Activated CD4-positive, alpha-beta T cell treated with anti-CD3 and anti-CD28 coated beads for 24 hours (primary cell): ENCODE results near the gene C1QTNF2.
"Not testable (repeated sequence)": the region's sequence is repeated elsewhere in the genome, so short reads cannot be mapped to it uniquely, and the experiment has no call there.

Experiments
- DNase-seq, 2 donors: peaks; one replicate each; pipeline ENCODE4 v3.0.0-alpha.2; 2020; ENCODE audit warnings: low read depth in 2 of 2

Gene C1QTNF2

DNA sequence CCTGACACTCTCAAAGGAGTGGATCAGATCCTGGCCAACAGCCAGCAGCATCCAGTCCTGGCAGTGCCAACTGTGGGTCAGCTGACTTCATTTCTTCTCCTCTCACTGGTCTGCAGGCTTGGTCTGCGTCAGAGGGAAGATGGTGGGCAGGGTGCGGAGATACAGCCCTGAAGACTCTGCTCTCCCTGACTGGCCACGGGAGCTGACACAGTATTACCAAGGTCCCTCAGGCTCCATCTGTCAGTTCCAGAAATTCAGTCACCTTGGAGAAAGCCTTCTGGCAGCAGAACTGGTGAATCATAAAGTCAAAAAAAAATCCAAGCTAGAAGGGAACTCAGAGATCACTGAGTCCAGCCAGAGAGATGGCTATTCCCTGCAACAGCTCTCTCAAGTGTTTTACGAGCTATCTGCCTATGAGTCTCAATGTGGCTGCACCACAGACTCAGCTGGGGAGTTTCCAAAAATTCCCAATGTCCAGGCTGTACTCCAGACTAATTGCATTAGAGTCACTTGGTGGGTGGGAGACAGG is 27.9 kb downstream of the C1QTNF2 start:
- DNase-seq = no peak

DNA sequence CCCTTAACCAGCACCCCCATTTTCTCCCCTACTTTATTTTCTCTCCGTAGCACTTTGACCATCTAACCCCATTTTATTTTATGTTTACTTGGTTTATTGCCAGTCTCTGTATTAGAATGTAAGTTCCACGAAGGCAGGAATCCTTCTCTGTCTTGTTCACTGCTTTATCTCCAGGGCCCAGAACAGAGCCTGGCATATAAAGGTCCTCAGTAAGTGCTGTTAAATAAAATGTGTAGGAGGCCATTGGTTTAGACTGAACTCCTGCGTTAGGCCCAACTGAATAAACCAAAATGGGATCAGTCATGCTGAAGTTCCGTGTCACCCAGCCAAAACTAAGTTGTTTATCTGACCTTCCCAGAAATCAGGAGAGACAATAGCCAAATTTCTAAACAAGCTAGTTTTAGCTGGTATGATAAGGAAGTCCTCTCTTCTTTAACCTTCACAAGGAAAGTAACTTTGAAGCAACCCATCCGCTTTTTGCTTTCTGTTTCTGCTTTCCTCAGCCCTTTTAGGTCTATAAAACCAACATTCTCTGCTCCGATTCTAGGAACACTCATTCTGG is 29.0 kb downstream of the C1QTNF2 start:
- no peak for DNase-seq

GRCh38 chr5:160340513-160340912 is 29.9 kb downstream of the C1QTNF2 start:
- DNase-seq = not testable (repeated sequence)

DNA sequence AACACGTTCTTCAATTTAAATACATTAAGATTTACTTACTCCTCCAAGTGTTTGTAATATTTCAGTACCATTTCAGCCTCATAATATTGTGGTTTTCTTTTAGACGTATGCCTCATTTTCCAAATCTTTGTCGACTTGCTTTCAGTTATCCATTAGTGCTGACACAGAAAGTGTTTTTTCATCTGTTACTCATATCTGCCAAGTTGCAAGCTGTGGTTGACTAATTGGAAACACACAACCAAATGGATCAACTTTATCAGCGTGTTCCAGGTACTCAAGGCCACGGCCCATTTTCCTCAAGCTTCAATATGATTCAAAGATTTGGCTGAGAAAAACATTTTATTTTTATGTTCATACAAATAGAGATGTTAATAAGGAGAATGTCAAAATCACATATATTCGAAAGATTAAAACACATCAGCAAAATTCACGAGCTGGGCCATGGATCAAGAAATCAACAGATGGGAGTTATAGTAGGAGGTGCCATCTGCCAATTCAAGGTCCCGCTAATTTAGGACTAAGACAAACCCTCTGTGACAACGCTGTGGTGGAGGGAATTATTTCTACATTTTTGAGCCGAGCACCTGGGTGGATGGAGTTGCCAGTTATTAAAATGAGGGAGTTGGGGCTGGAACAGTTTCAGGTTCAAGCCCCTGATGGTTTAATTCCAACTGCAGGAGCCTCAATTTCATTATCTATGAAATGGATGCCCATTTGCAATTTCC is 30.9 kb downstream of the C1QTNF2 start:
- DNase-seq = no peak

GRCh38 chr5:160334716-160335115 is 35.7 kb downstream of the C1QTNF2 start:
- not testable (repeated sequence) for DNase-seq

GRCh38 chr5:160333721-160334120 is 36.7 kb downstream of the C1QTNF2 start:
- DNase-seq = no peak

GRCh38 chr5:160330212-160330611 is 40.2 kb downstream of the C1QTNF2 start:
- no peak for DNase-seq

GRCh38 chr5:160327818-160328217 is 42.6 kb downstream of the C1QTNF2 start:
- DNase-seq = no peak

- DNase-seq = no peak
These were observed 43.4 kb downstream of the C1QTNF2 start for GRCh38 chr5:160326981-160327380.

DNA sequence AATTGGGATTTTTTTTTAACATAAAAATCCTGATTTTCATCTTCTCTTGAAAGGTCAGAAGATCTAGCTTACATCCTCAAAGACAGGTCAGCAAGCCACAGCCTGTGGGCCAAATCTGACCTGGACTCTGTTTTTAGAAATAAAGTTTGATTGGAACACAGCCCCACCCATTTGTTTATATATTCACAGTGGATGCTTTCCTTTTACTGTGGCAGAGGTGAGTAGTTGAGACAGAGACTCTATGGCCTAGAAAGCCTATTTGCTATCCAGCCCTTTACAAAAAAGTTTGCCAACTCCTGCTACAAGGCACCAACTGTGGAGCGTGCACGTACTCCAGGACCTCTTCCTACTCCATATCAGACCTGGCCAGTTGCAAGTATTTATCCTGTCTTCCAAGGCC is 44.7 kb downstream of the C1QTNF2 start:
- no peak for DNase-seq

DNA sequence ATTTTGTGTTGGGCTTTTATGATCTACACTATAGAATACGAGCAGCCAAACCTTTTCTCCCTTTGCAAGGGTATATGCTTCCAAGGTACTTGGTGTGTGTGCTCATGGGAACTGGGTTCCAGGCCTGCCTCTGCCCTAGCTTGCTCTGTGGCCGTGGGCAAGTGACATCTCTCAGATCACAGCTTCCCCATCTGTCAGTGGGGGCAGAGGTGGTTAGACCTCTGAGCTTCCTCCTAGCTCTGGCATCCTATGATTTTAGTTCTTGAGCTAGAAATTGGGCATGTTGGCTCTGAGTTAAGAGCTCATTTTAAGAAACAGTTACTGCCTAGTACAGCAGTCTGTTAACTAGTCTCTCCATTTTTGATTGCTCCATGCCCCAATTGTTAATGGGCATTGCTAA is 45.5 kb downstream of the C1QTNF2 start:
- no peak for DNase-seq

- no peak for DNase-seq
These were observed 52.0 kb downstream of the C1QTNF2 start for GRCh38 chr5:160318409-160318808.

- DNase-seq = no peak
These were observed 53.0 kb downstream of the C1QTNF2 start for GRCh38 chr5:160317434-160317833.

- DNase-seq = no peak
These were observed 54.5 kb downstream of the C1QTNF2 start for GRCh38 chr5:160315968-160316367.

DNA sequence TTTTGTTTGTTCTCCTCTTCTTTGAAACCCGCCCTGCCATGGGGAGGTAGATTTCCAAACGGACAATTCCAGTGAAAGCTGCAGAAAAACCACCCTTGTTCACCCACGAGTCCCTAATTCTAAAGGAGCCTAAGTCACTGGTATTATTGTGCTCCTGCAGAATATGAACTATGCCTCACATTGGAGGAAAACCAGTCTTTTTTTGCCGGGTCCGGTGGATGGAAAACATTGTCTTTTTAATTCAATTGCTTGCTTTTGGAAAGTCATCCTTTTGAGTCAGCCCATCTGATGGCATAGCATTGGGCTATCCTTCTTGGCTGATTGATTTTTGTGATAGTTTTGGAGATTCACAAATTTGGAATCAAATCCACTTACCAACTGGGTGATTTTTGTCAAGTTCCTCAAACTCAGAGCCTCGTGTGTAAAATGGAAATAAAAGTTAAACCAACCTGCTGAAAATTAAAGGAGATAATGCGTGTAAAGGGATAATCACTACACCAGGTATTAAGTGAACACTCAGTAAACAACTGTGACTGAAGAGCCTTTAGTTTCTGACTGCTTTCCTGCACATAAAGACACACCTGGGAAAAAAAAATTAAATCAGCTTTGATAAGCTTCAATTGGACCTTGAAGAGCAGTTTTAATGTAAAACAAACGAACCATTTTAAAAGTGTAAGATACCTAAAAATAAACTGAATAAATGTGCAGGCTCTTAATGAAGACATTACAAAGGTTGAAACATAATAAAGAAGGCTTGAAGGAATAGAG is 57.3 kb downstream of the C1QTNF2 start:
- DNase-seq = no peak

DNA sequence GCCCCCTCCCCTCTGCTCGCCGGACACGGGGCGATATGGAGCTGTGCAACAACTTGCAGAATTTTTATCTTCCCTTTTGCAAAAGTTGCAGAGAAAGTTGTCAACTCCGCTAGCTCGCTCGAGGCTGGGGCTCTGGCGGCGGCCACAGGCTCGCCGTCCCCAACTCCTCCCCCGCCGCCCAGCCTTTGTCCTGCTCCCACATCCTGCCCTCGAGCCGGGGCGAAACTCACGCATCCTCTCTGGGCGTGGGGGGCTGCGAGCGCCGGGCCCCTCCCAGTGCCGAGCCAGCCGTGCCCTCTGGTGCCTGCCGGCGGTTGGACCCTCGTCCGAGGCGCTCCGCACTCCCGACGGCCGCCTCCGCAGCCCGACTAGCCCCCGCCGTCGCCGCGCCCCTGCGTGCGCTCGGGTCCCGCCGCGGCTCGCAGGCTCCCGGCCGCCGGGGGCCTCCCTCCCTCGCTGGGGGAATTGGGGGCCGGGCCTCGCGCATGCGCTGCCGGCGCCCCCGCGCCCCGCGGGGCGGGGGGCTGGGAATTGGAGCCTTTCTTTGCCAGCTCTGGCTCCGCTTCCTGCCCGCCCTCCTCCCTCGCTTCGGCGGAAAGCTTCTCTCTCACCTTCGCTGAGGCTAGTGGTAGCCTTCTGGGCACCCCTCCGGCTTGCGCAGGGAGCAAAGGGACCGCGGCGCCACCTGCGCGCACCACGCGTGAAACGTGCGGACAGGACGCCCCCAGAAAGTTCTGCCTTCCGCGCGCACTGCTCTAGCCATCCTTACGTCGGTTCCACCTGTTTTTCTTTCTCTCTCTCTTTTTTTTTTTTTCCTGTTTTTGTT is 58.1 kb downstream of the C1QTNF2 start, which contains the start of gene CCNJL:
TSS of gene CCNJL (minus strand) at position 431 of the 826 bp plus-strand sequence. CDS start 641 bp downstream, outside the sequence.
- DNase-seq = no peak

DNA sequence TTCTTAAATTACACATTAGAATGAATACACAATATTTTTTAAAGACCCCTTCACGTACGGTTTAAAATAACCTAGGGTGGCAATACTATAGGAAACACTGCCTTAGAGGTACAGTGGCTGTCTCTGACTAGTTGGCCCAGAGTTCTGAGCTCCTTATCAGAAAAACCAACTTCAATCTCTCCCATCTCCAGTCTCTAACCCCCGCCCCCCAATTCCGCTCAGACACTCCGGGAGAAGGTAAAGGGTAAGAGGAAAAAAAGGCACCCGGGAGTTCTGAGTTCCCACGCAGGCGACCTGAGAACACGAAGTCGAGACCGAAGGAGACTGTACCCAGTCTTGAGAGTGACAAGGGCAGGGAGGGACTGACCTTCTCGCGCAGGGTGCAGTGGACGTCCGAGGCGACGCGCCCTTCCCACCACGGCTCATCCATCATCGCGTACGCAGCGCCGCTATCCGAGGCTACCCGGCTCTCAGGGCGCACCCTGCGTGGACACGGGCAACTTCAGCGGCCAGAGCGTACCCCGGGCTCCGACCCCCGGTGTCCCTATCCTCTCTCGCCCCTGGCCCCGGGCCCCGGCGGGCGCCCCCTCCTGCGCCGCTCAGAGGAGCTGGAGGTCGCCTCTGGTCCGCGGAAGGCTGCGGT is 58.8 kb downstream of the C1QTNF2 start:
- no peak for DNase-seq

GRCh38 chr5:160310552-160311295 is 59.7 kb downstream of the C1QTNF2 start:
- no peak for DNase-seq

DNA sequence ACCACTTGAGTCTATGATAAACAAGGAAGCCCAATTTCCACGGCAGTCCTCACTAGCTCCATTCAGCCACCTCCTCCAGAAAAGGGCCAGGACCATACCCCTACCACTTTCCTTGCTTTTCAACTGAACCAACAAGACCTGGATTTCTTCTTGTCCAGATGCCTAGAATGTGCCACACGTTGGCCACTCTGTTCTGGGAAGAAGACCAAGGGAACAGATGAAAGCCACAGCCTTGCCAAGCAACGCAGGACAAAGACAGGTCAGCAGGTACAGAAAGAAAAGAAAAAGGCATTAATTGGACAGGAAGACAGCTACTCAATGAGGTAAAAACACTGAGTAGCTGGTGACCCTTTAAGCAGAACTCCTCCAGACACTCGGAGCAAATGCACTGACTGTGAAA is 60.3 kb downstream of the C1QTNF2 start:
- no peak for DNase-seq

DNA sequence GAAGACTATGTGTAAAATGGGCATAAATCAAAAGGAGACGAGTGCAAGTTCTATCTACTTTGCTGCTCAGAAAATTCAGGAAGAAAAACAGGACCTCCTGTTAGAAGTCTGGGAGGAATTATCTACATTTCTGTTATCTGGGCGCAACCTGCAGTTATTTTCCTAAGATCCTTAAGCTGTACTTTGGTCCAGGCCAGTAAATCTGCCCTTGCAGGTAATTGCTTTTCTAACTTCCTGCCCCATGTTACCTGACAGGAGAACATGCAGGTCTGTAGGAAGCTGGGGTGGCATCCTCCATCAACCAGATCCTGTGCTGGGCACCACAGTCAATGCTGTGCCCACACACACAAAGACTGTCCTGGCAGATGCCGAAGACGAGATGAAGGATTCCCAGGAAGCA is 63.7 kb downstream of the C1QTNF2 start:
- DNase-seq = no peak
